ENCODE results near the gene RPL29.

The RPL29 gene

DNA sequence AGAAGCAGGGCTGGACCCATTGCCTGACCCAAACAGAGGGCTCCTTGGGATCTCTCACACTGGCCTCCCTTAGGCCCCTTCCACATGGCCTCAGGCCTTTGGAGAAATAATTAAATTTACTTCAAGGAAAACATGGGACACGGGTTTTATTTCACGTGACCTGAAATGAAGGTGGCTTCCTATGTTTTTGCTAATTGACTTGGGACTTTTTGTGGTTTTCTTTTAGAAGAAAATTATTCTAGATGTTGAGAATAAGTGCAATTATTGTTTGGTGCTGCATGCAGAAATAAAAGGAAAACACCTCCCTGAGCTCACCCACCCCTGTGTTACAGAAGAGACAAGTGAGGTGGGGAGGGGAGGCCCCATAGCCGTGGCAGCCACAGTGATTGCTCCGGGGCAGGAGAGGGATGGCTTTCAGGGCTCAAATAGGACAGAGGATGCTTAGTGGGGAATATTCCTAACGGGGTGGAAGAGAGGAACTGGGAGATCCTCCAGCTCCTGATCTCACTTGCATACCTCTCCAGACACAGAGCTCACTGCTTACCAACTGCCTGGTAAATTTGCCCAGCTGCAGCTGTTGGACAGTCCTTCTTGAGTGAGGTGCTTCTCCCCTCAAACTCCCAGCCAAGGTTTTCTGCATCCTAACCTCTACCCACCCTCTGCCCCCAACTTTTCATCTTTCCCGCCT is 29.2 kb upstream of the RPL29 start:
- DNase-seq = no peak

GRCh38 chr3:52023860-52024764 is 28.4 kb upstream of the RPL29 start:
- no peak for DNase-seq

DNA sequence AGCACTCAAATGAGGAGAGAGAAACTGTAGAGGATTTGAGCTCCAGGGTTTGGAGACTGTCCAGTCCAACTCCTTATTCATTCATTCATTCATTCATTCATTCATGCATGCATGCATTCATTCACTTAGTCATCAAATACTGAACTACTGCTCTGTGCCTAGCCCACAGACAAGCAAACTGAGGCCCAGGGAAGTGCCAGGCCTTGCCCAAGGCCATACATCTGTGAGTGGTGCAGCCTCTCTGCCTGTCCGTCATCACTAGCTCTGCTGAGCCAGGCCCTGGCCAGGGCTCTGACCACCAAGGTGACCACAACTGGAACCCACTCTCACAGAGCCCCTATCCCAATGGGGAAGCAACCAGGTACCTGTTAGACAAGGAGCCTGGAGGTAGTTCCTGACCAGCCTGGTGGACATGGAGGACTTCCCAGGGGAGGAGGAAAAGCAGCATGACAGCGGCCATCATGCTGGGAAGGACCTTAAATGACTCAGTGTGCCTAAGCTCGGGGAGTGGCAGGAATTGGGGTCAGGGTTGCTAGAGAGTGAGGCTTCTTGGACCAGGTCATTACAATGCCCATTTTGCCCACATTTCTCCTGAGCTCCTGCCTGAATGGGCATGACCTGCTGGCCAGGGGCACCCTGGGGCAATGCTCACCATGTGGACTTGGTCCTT is 27.5 kb upstream of the RPL29 start:
- DNase-seq = no peak

GRCh38 chr3:52022323-52023100 is 26.8 kb upstream of the RPL29 start:
- no peak for DNase-seq

DNA sequence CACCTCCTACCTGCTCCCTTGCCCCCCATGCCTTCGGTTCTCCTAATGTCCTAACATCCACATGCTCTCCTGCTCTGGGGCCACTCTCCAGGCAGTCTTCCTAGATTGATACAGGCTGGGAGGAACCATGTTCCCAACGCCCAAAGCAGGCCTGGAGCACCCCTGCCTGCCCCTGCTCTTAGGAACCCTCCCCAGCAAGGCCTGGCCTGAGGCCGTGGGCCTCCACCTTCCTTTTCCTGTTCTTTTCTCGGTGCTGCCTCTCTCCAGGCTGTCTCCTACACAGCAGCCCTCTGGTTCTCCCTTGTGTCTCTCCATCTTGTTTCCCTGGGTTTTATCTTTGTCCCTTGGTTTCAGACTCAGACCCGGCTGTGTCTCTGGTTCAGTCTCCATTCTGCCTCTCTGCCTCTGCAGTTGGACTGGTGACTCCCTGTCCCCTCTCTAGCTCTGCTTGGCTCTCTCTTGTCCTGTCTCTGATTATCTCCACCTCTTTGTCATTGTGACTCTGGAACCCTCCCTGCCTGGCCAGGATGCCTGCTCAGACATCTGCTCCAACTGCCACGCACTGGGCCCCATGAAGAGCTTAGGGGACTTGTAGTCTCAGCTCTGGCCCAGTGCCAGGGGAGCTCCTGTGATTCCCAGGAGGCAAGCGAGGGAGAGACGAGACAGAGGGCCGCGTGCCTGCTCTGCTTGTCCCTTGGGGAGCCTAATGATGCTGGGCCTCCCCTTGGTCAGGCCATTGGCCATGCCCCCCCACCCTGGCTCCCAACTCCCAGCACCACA is 26.0 kb upstream of the RPL29 start:
- no peak for DNase-seq

DNA sequence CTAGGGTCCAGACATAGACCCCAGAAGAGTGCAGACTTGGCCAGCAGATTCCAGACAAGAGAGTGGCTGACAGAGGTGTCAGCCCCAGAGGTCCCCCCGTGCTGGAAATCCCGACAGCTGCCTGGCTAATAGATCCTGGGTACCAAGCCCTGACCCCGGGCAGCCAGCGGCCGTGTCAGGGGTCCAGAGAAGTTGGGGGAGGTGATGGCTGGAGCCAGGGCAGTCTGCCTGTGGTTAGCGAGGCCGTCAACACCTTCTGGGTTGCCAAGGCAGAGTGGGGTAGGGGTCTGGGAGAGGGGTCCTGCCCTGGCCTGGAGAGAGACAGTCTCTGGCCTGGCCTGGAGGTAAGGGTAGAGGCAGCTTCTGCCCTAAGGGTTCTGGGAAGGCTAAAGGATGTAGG is 25.1 kb upstream of the RPL29 start:
- no peak for DNase-seq

GRCh38 chr3:52019352-52020080 is 23.8 kb upstream of the RPL29 start:
- no peak for DNase-seq

DNA sequence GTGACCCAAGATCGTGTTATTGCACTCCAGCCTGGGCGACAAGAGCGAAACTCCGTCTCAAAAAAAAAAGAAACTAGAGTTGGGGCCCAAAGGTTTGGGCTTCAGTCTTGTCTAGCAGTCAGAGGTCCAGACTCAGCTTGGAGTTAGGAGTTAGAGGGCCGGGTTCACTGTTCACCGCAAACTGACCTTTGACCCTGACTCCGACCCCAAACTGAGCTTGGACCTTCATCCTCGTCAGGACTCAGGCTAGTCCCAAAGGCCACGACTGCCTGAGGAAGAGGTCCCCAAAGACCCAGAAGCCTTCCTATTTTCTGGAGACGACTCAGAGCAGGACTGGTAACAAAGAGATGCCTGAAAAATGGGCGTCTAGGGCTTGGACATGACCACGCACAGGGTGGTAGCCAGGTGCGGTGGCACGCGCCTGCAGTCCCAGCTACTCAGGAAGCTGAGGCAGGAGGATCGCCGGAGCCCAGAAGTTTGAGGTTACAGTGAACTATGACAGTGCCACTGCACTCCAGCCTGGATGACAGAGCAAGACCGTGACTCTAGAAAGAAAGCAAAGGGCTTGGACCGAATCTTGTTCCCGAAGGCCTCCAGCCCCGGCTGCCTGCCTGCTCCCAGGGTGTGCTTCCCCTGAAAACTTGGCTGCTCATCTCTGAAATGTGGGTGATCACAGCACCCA is 22.8 kb upstream of the RPL29 start:
- no peak for DNase-seq

- DNase-seq = no peak
These were observed 21.9 kb upstream of the RPL29 start for GRCh38 chr3:52017586-52017985.

GRCh38 chr3:52015438-52016228 is 19.9 kb upstream of the RPL29 start:
- no peak for DNase-seq

DNA sequence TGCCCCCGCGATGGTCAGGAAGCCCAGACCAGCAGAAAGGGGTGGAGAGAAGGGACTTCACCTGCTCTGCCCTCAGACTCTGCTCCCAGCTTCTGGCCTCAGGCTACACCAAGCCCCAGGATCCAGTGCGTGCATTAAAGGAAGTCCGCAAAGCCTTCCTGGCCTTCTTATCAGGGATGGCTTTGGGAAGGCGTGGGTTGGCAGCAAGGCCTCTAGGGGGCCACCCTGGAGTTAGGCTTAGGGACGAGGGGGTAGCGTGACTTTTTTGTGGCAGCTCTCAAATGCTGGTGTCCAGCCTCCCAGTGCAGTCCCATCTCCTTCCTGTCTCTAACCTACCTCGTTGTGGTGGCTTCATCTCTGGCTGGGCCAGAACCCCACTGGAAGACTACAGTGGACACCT is 18.9 kb upstream of the RPL29 start:
- no peak for DNase-seq

GRCh38 chr3:52013802-52014598 is 18.3 kb upstream of the RPL29 start:
- no peak for DNase-seq

DNA sequence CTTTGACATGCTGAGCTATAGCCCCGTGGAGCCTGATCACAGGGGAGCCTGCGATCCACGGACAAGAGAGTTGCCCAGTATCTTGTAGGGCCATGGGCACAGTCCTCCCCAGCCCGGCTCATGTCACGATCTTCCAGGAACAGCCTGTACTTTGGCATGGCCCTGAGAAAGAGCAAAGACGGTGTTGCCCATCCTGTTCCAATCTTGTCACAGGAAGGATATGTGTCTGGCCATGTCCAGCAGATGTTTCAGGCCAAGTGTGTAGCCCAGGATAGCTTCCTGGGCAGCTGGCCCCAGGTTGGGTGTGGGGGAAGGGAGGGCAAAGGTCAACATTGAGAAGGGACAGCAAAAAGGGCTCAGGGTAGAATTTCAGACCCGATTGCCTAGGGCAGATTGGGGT is 17.0 kb upstream of the RPL29 start:
- no peak for DNase-seq

DNA sequence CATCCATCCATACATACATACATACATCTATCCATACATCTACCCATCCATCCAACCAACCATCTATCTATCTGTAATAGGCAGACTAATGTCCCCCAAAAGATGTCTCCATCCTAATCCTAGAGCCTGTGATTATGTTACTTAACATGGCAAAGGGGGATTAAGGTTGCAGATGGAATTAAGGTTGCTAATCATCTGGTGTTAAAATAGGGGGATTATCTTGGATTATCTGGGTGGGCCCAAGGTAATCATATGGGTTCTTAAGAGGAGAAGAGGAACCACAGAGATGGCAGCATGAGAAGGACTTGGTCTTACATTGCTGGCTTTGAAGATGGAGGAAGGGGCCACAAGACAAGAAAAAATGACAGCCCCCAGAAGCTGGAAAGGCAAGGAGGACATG is 14.7 kb upstream of the RPL29 start:
- DNase-seq = no peak

DNA sequence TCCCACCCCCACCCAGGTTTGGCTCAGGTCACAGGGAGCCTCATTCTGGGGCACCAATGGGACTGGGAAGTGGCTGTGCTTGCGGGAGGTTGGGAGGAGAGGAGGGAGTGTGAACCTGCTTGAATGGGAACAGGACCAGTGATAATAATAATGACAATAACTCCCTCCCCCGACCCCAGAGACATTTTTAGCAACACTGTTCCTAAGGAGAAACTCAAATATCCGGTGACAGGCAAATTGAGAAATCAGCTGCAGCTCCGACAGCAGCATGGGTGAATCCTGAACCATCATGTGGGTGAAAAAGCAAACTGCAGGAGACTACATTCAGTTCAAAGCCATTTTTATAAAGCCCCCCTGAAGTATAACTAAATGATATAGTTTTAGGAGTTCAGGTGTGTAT is 11.6 kb upstream of the RPL29 start:
- no peak for DNase-seq

GRCh38 chr3:52006820-52007133 is 11.1 kb upstream of the RPL29 start:
- DNase-seq = no peak

DNA sequence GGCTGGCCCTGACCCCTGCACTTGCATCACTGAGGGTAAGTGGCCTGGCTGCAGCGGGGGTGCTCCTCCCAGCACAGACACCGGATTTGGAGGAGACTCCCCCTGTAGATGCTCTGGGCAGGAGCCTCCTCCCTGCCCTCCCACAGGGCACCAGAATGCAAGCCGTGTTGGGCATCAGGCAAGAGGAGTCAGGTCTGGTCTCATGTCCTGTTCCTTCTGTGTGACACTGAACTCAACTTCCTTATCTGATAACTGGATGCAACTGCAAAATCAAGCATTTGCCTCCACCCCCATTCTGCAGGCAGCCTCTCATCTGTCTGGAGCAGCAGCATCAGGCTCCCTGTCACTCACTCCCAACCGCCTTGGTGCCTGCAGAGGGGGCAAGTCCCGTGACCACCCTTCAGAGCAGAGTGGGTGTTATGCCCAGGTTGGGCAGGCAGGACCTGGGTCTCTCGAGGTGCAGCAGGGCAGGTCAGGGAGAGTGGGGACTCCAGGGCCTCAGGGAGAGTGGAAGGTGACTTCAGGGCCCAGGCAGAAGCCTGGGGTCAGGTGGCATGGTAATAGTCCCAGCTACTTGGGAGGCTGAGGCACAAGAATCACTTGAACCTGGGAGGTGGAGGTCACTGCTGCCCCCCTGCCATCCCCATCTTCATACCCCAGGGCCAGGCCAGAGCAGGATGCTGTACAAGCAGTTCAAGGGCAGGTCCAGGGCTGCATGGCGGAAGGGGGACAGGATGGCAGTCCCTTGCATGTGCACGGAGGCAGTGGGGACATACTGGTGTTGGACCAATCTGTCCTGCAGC is 10.5 kb upstream of the RPL29 start:
- no peak for DNase-seq

- no peak for DNase-seq
These were observed 9.9 kb upstream of the RPL29 start for GRCh38 chr3:52005571-52005986.
